H1 (cell line): ENCODE results near the gene PRG2. TPM values are rescaled to one million over a fixed set of nuclear protein-coding genes. Genes with fewer than 3 reads are reported as not detected.

ENCODE experiments used
- CTCF ChIA-PET: fragments of 300-600 bp; sonication (Branson Sonifier 250); formaldehyde crosslinking; loops from one replicate; lab custom pipeline; 2021; ENCODE audit not compliant: partially characterized antibody; lab: Charles Lee
- POLR2A ChIA-PET: fragments of 300-600 bp; sonication (Branson Sonifier 250); formaldehyde crosslinking; loops from one replicate; lab custom pipeline; 2021; ENCODE audit warnings: inconsistent platforms; ENCODE audit not compliant: partially characterized antibody; lab: Charles Lee
- DNase-seq, 2 experiments: peaks; one replicate each; pipeline versions ENCODE4 v3.0.0 to v3.0.0-alpha.2; 2010 to 2022; ENCODE audit warnings: low spot score in 2 of 2, low read depth in 1 of 2, mixed read lengths in 1 of 2
- FAIRE-seq: peaks from 2 replicates; lab custom pipeline; 2011; peaks lifted over from hg19 to GRCh38; lab: Jason Lieb, UNC
- H2AFZ ChIP-seq: 2 replicates; pipeline ENCODE4 v1.8.1; 2012; ENCODE audit warnings: low read length, inconsistent platforms
- H2AK5ac ChIP-seq: 2 replicates; pipeline ENCODE4 v1.6.1; 2013; ENCODE audit warnings: low read depth, low read length
- H2BK120ac ChIP-seq: replicated peaks from 2 replicates; pipeline ENCODE3; 2013; ENCODE audit warnings: low read depth, low read length, inconsistent platforms
- H2BK12ac ChIP-seq: 2 replicates; pipeline ENCODE4 v1.6.1; 2013; ENCODE audit warnings: low read depth, low read length
- H2BK15ac ChIP-seq: 2 replicates; pipeline ENCODE4 v1.6.1; 2013; ENCODE audit warnings: low read length
- H2BK20ac ChIP-seq: 2 replicates; pipeline ENCODE4 v1.6.1; 2013; ENCODE audit warnings: low read length
- H2BK5ac ChIP-seq: 2 replicates; pipeline ENCODE4 v1.6.1; 2013; ENCODE audit warnings: low read depth, low read length
- H3K14ac ChIP-seq: 2 replicates; pipeline ENCODE4 v1.6.1; 2013; ENCODE audit warnings: inconsistent platforms; ENCODE audit not compliant: insufficient read length
- H3K18ac ChIP-seq: 2 replicates; pipeline ENCODE4 v1.6.1; 2013; ENCODE audit warnings: low read length; ENCODE audit errors: extremely low read depth
- H3K23ac ChIP-seq: 2 replicates; pipeline ENCODE4 v1.6.1; 2013; ENCODE audit warnings: inconsistent platforms; ENCODE audit not compliant: insufficient read length
- H3K23me2 ChIP-seq: 2 replicates; pipeline ENCODE4 v1.6.1; 2013; ENCODE audit warnings: low read depth, low read length
- H3K27ac ChIP-seq: 2 replicates; pipeline ENCODE4 v1.6.1; 2011; ENCODE audit warnings: low read depth, low read length, inconsistent platforms
- H3K27me3 ChIP-seq, 4 experiments: replicated peaks in 1 of 4; 1 replicate in 1 of 4; 2 replicates in 3 of 4; pipeline versions ENCODE4 v1.6.1 to v1.8.1; 2011 to 2013; ENCODE audit warnings: low read length in 3 of 4, mild to moderate bottlenecking in 3 of 4, inconsistent platforms in 2 of 4, mixed read lengths in 2 of 4, moderate library complexity in 1 of 4; ENCODE audit not compliant: control insufficient read depth in 3 of 4, insufficient read depth in 3 of 4; ENCODE audit errors: extremely low read depth in 1 of 4
- H3K36me3 ChIP-seq, 4 experiments: 2 replicates each; pipeline versions ENCODE4 v1.6.1 to v1.8.1; 2011 to 2013; ENCODE audit warnings: mild to moderate bottlenecking in 4 of 4, low read length in 3 of 4, moderate library complexity in 2 of 4, control low read depth in 1 of 4, inconsistent platforms in 1 of 4; ENCODE audit not compliant: insufficient read depth in 4 of 4, control insufficient read depth in 2 of 4
- H3K4ac ChIP-seq: replicated peaks from 2 replicates; pipeline ENCODE3; 2013; ENCODE audit warnings: low read length, low read depth, mixed read lengths, inconsistent platforms; ENCODE audit not compliant: insufficient read length
- H3K4me1 ChIP-seq, 4 experiments: replicated peaks in 1 of 4; 1 replicate in 1 of 4; 2 replicates in 3 of 4; pipeline versions ENCODE4 v1.6.1 to v1.8.1; 2011 to 2013; ENCODE audit warnings: low read length in 3 of 4, inconsistent platforms in 2 of 4, mixed read lengths in 1 of 4; ENCODE audit not compliant: insufficient read depth in 4 of 4, control insufficient read depth in 3 of 4
- H3K4me2 ChIP-seq, 2 experiments: 2 replicates each; pipeline versions ENCODE4 v1.6.1 to v1.8.1; 2011 to 2013; ENCODE audit warnings: low read depth in 2 of 2, low read length in 2 of 2, control low read depth in 1 of 2, inconsistent platforms in 1 of 2, mild to moderate bottlenecking in 1 of 2; ENCODE audit not compliant: insufficient read depth in 1 of 2
- H3K4me3 ChIP-seq, 4 experiments: fragments of 200-600, 300-600 bp in 1 of 4; sonication (generic), shearing (Covaris generic), sonication (Bioruptor Twin) in 1 of 4; 2 replicates each; pipeline versions ENCODE4 v1.5.1 to v1.8.1; 2011 to 2016; ENCODE audit warnings: low read length in 4 of 4, low read depth in 3 of 4, control low read depth in 2 of 4, inconsistent platforms in 2 of 4, mild to moderate bottlenecking in 2 of 4, mixed read lengths in 1 of 4, moderate library complexity in 1 of 4; ENCODE audit not compliant: insufficient read depth in 2 of 4; ENCODE audit errors: extremely low read depth in 1 of 4
- H3K56ac ChIP-seq: replicated peaks from 2 replicates; pipeline ENCODE3; 2013; ENCODE audit warnings: low read depth, mild to moderate bottlenecking, mixed read lengths, low read length, inconsistent platforms; ENCODE audit not compliant: insufficient read length
- H3K79me1 ChIP-seq: 2 replicates; pipeline ENCODE4 v1.6.1; 2013; ENCODE audit warnings: low read depth, low read length, control low read depth
- H3K79me2 ChIP-seq, 2 experiments: 2 replicates each; pipeline versions ENCODE4 v1.6.1 to v1.8.1; 2012 to 2013; ENCODE audit warnings: low read length in 2 of 2, mild to moderate bottlenecking in 2 of 2, inconsistent platforms in 1 of 2; ENCODE audit not compliant: insufficient read depth in 2 of 2, control insufficient read depth in 1 of 2
- H3K9ac ChIP-seq, 4 experiments: replicated peaks in 1 of 4; 1 replicate in 1 of 4; 2 replicates in 3 of 4; pipeline versions ENCODE4 v1.6.1 to v1.8.1; 2011 to 2013; ENCODE audit warnings: low read depth in 3 of 4, low read length in 3 of 4, control low read depth in 2 of 4, mild to moderate bottlenecking in 2 of 4, moderate library complexity in 2 of 4, inconsistent platforms in 1 of 4; ENCODE audit errors: extremely low read depth in 1 of 4
- H3K9me3 ChIP-seq, 2 experiments: 2 replicates each; pipeline versions ENCODE4 v1.6.1 to v1.8.1; 2012 to 2013; ENCODE audit warnings: mild to moderate bottlenecking in 2 of 2, moderate library complexity in 2 of 2, control low read depth in 1 of 2, inconsistent platforms in 1 of 2, low read depth in 1 of 2, low read length in 1 of 2, mixed read lengths in 1 of 2; ENCODE audit not compliant: insufficient read depth in 2 of 2
- H4K20me1 ChIP-seq, 2 experiments: replicated peaks in 1 of 2; 2 replicates each; pipeline versions ENCODE3 to v1.8.1; 2011 to 2013; ENCODE audit warnings: inconsistent platforms in 2 of 2, low read length in 2 of 2, mild to moderate bottlenecking in 1 of 2; ENCODE audit not compliant: insufficient read depth in 2 of 2, control insufficient read depth in 1 of 2
- H4K5ac ChIP-seq: 2 replicates; pipeline ENCODE4 v1.6.1; 2013; ENCODE audit warnings: low read length, low read depth, mixed read lengths, inconsistent platforms; ENCODE audit not compliant: insufficient read length
- H4K8ac ChIP-seq: 2 replicates; pipeline ENCODE4 v1.8.0; 2013; ENCODE audit warnings: mild to moderate bottlenecking, moderate library complexity, low read length, inconsistent platforms; ENCODE audit not compliant: insufficient read depth; ENCODE audit errors: extremely low read depth
- H4K91ac ChIP-seq: replicated peaks from 2 replicates; pipeline ENCODE3; 2013; ENCODE audit warnings: low read length, mixed read lengths, inconsistent platforms; ENCODE audit not compliant: insufficient read length
- SIRT6 ChIP-seq: IDR thresholded peaks from one replicate; pipeline ENCODE4 v1.7.1; 2012; ENCODE audit warnings: low read length, inconsistent platforms
- WGBS, 2 experiments: shearing (Covaris generic) in 1 of 2; methylation state at CpG; one replicate each; pipeline versions ENCODE4 v1.1.6 to v1.1.7; 2013 to 2015; ENCODE audit warnings: low lambda C conversion rate in 2 of 2, mixed read lengths in 2 of 2, inconsistent platforms in 1 of 2, low coverage in 1 of 2, missing lambda C conversion rate in 1 of 2; ENCODE audit not compliant: insufficient replicate concordance in 2 of 2, insufficient coverage in 1 of 2, insufficient read length in 1 of 2; ENCODE audit errors: extremely low coverage in 1 of 2, missing lambda C conversion rate in 1 of 2; 5-methylcytosine and 5-hydroxymethylcytosine counted together
- polyA plus RNA-seq, 7 experiments: library from polyadenylated mRNA; depleted of rRNA in 3 of 7; stranded (reverse) in 5 of 7; unstranded in 2 of 7; fragments of >200 nt in 5 of 7; fragments of 200-250 nt in 2 of 7; gene quantifications; 1 replicate in 5 of 7; 2 replicates in 1 of 7; 4 replicates in 1 of 7; pipeline versions ENCODE4 v1.2.1 to v1.2.3, GENCODE V29; 2011 to 2013; ENCODE audit warnings: missing spikeins in 2 of 7, mixed read lengths in 2 of 7
- total RNA-seq: library from RNA; stranded (reverse); fragmentation: NEBNext Ultra II Directional; extraction: Animal tissue kit (Norgen Biotek cat#: 25700); gene quantifications from 2 replicates; pipeline ENCODE4 v1.2.1, GENCODE V29; 2021

PRG2 gene
- total and polyA plus RNA-seq, 2 of the 8 experiments (the other 6 are each of a cell fraction or from before 2014, with no cell fraction given), result 0.32 TPM; not detected in 1

DNA sequence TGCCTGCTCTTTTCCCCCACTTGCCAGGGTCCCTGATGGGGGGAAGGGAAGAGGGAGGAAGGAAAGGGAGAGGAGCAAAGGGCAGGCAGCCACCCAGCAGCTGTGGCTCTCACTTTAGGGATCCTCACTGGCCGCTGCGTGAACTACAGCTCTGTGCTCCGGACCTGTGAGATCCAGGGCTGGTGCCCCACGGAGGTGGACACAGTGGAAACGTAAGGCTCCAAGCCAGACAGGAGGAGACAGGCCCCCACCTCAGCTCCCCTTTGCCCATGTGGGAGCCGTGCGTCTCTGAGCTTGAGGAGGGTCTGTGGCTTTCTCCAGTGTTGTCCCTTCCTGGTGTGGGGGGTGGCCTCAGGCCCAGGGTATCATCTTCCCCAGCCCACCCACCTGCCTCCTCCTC, 42.4 kb downstream of the PRG2 start:
- Histone ChIP-seq H3K9ac (no peak overlapping the region), H3K4me3 (no peak overlapping the region), H3K4ac (no peak overlapping the region), H3K9me3 (no peaks in the 10 kb centered on the region), H3K23ac (no peak overlapping the region), H3K4me2 (no peak overlapping the region), H3K79me2 (no peaks in the 10 kb centered on the region), H2BK5ac (no peak overlapping the region), H3K18ac (no peak overlapping the region), H2BK120ac (no peak overlapping the region), H3K36me3 (no peaks in the 10 kb centered on the region), H3K4me1 (peaks cover 3 to 10% (median 8%) of the 10 kb centered on the region in 4 experiments; a peak in 6 of 7 replicates), H3K14ac (no peak overlapping the region), H3K56ac (no peak overlapping the region), H4K91ac (no peak overlapping the region), H3K27me3 (peaks cover 0 to 6% (median 4%) of the 10 kb centered on the region in 4 experiments; a peak in 4 of 7 replicates), H3K23me2 (peaks cover 3% of the 10 kb centered on the region), H2BK15ac (no peak overlapping the region), H3K79me1 (no peaks in the 10 kb centered on the region), H2AK5ac (peak overlapping the region; percentile 42; the same call in 1 of the 2 replicates), H2AFZ (no peak overlapping the region), H4K8ac (peak overlapping the region; percentile 7; the same call in 1 of the 2 replicates), H3K27ac (no peak overlapping the region), H4K20me1 (no peaks in the 10 kb centered on the region), H2BK20ac (no peak overlapping the region), H4K5ac (no peak overlapping the region), H2BK12ac (no peak overlapping the region)
- WGBS, 2 experiments, result 68% methylated on average over 7 of the region's 7 CpGs; no CpG with 5 or more reads in 1 of the 2 experiments
- POLR2A ChIA-PET, result interaction anchor here (0.9 to 1.4 kb wide), 4 partner anchors 13 to 297 kb away, joined by 3 to 7 read pairs (median 4); partner anchors contain the start of genes SSRP1 and TNKS1BP1
- CTCF ChIA-PET, result interaction anchor here (0.8 to 2.1 kb wide), 14 partner anchors 10 to 214 kb away, joined by 3 to 9 read pairs (median 4); partner anchors contain the start of gene P2RX3
- no peak for TF ChIP-seq SIRT6
- FAIRE-seq (no peak), DNase-seq (no peak)
